COLO668 (cell line): Measurements from ENCODE around the gene SPTBN1.

Source experiments
- DNase-seq: peaks from one replicate; lab custom pipeline; 2025; ENCODE audit not compliant: unreplicated experiment; lab: John Stamatoyannopoulos, UW

SPTBN1 gene

DNA sequence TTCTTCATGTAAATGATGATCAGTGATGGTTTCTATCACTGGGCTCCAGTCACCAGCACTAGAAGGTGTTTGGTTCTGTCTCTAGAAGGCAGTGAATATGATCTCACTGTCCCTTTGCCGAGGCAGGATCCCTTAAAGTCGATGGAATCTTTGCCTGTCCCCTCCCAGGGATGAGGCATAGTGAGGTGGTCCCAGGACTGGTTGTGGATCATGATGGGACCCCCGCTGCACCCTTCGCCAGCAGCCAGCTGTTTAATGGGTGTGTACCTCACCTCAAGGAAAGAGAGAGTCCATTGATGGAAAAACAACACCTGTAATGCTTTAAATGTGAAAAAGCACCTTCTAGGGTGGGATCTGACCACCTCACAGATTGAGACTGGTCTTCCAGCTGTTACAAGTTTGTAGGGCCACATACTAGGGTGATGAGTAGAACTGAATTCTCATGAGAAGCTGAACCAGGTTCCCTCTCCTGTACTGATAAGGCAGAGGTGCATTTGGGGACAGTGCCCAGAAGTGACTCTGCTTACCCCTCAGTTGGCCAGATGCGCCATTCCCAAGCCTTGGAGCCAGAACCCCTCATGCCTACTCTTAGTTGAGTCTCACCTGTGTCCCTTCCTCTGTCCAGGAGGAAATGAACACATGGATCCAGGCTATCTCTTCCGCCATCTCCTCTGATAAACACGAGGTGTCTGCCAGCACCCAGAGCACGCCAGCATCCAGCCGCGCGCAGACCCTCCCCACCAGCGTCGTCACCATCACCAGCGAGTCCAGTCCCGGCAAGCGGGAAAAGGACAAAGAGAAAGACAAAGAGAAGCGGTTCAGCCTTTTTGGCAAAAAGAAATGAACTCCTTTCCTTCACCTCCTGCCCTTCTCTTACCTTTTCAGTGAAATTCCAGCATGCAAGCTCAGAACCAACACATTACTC, 211.9 kb downstream of the SPTBN1 start:
- DNase-seq, result no peak

DNA sequence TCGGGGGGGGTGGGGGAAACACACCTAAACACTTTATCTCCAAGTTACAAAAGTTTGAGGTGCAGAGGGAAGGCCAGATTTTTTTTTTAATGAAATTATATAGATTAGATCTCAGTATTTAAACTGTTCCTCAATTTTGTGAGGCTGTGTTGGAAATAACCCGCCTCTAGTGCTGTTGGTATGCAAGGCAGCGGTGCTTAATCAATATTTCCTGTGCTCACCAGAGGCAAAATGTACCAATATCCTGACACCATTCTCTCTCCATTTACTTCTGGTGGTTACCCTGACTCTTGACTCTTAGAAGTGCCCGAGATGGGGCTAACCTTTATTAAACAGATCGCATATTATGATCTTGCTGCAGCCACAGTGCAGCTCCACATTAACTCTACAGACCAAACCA, 212.6 kb downstream of the SPTBN1 start:
- no peak for DNase-seq

DNA sequence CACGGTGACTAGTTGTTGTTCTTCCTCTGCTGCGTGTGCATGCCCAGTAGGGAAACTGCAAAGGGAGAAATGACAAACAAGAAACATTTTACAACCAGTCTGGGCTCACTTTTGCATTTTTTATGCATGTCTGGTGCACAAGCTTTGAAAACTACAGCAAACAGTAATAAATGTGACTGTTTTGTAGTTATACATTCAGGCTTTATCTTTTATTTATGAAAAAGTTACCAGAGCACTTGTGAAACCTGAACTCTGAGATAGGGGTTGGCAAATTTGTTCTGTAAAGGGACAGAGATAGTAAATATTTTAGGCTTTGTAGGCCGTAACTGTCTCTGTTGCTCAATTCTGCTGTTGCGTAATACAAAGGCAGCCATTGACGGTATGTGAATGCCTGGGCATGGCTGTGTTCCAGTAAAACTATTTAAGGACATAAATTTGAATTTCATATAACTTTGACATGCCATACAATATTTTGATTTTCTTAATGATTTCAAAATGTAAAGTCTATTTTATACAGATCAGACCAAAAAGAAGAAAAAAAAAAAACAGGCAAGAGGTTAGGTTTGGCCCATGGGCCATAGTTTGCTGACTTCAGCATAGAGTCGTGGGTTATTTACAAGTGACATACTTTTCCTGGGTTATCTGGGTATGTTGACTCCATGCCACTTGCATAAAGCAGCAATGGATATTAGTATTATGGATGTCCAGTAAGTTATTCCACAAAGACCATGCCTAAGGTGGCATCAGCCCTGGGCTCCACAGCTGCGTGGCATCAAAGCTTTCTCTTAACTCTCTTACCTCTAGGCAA, 213.8 kb downstream of the SPTBN1 start:
- DNase-seq, result no peak

- no peak for DNase-seq
Observed at GRCh38 chr2:54670485-54671009, 214.4 kb downstream of the SPTBN1 start.

GRCh38 chr2:54671010-54671409, 214.9 kb downstream of the SPTBN1 start:
- no peak for DNase-seq

- DNase-seq, result no peak
Observed at GRCh38 chr2:54671875-54672589, 215.9 kb downstream of the SPTBN1 start.

DNA sequence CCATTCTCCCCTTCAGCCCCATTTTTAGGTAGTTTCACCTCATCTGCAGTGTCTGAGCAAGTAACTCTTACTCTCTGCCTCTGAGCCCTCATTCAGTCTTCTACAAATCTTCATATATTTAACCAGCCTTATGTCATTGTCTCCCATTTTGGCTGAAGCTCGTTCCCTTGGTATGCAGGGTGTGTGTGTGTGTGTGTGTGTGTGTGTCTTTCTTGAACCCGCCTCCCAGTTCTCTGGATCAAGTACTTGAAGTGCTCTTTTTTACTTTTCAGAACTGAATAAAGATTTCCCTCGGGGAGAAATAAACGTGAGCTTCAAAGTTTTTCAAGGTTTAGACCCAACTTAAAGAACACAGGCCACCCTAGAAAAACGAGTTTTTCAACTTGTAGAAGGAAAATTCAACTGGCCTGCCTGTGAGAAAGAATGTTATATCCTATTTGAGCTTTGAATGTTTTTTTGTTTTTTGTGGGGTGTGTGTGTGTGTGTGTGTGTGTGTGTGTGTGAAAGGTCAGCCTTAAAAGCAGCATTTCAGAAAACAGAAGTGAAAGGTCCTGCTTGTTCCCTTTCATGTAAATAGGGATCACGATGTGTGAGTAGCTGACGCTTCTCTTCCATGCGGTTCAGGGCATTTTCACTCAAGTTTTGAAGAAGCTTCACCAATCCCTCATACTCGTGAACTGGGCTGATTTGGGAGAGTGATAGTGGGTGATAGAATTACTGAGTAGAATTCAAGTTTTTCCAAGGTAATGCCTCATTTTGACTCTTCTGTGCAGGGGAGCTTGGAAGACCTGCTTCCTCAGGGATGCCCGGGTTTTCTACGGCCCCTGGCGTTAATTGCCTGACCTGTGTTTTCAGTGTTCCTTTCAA, 216.7 kb downstream of the SPTBN1 start:
- DNase-seq, result no peak

GRCh38 chr2:54673501-54673998, 217.4 kb downstream of the SPTBN1 start:
- DNase-seq, result no peak

DNA sequence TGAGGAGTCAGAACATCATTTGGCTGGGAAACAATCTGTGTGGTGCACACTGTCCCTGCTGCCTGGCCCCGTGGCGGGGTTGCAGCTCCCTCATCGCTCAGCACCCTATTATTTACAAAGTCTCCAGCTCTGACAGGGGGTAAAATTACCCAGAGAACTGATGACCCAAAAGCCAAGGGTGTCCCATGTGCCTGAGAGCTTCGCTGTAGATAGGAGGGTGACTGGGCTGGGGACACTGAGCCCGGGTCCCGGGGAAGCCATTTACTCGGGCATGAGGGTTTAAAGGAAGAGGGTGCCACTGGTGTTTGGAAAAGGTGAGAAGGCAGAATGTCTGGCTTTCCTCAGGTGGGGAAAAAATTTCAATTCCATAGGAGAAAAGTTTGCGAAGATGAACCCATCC, 219.2 kb downstream of the SPTBN1 start:
- DNase-seq, result no peak

DNA sequence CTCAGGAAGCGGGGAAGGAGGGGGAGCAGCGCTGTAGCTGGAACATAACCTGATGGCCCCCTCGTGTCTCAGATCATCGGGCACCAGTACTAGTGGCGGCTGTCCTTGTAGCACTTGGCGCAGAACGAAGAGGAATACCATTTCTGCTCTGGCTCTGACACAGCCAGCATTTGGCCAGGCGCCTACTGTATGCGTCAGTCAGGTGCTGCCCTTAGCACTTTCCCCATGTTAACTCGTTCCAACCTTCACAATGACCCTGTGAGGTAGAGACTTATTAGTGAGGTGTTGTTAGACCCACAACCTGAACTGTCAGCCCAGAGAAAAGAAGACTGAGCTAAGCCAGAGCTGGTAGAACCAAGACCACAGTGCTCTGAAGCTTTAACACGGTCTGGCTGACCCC, 219.6 kb downstream of the SPTBN1 start:
- no peak for DNase-seq

GRCh38 chr2:54676656-54677055, 220.5 kb downstream of the SPTBN1 start:
- DNase-seq, result no peak

DNA sequence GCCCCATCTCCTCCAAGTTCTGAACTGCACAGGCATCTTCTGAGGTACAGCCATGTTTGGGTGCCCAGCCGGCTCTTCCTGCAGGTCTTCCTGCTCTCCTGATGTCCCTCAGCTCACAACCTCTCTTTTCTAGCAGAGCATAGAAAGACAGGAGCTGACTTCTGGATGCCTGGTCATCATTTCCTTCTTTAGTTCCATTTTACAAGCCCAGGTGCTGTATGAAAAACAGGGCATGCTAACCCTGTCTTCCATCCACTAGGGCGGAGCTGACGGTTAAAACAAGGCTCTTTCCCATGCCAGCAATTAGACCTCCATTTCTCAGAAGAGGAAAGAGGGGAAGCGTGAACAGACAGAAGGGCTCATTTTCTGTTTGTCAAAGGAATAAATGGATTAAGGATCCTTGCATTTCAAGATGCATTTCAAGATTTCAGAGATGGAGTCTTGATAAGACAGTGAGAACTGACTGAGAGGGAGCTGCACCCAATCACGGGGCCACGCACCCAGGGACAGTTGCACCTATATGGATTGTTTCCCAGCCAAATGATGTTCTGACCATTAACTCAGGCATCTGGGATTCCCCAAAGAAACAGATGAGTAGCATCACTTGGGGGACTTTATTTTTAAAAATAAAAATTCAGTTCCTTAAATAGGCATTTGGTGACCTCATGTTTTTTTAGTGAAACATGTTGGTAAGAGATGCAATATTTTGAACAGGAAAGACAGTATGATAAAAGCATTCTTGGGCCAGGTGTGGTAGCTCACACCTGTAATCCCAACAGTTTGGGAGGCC, 221.5 kb downstream of the SPTBN1 start:
- no peak for DNase-seq

GRCh38 chr2:54678719-54679118, 222.6 kb downstream of the SPTBN1 start:
- no peak for DNase-seq

- no peak for DNase-seq
Observed at GRCh38 chr2:54680397-54681041, 224.4 kb downstream of the SPTBN1 start.

DNA sequence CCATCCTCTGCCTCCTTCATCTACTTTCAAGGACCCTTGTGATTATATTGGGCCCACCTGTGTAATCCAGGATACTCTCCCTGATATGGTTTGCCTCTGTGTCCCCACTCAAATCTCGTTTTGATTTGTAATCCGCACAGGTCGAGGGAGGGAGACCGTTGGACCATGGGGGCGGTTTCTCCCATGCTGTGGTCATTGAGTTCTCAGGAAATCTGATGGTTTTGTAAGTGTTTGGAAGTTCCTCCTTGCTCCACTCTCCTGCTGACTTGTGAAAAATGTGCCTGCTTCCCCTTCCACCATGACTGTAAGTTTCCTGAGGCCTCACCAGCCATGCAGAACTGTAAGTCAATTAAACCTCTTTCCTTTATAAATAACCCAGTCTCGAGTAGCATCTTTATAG, 225.3 kb downstream of the SPTBN1 start:
- no peak for DNase-seq

DNA sequence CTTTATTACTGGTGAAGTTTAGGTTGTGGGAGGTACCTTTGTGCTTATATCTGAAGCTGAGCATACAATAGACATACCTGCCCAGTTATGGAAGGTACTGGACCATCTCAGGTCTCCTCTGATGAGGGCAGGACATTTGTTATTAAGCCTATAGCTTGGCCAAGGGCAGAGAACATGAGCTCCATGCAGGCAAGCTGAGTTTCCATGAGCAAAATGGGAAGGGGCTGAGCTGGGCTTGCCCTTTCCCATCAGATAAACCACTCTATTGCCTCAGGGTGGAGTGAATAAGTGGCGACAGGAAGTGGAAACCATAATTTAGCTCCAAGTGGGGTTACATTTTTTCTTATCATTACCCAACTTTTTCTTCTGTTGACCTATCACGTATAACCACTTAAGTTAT, 227.5 kb downstream of the SPTBN1 start:
- DNase-seq, result no peak

DNA sequence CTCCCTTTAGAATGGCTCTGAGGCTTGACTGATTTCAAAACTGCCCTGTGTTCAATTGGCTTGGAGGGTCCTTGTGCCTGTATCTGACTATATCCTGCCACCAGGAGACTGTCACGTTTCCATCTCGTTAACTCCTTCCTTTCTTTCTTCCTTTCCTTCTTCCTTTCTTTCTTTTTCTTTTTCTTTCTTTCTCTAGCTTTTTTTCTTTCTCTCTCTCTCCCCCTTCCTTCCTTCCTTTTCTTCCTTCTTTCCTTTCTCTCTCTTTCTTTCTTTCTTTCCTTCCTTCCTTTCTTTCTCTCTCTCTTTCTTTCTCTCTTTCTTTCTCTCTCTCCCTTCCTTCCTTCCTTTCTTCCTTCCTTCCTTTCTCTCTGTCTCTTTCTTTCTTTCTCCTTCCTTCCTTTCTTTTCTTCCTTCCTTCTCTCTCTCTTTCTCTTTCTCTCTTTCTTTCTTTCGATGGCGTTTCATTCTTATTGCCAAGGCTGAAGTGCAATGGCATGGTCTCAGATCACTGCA, 229.2 kb downstream of the SPTBN1 start:
- no peak for DNase-seq

- no peak for DNase-seq
Observed at GRCh38 chr2:54687595-54688152, 231.5 kb downstream of the SPTBN1 start.
